ENCODE results near the gene CDCA3. TPM values are rescaled to one million over a fixed set of nuclear protein-coding genes. Genes with fewer than 3 reads are reported as not detected.
"Not testable (repeated sequence)": the region's sequence is repeated elsewhere in the genome, so short reads cannot be mapped to it uniquely, and the experiment has no call there.

Gene CDCA3
- total RNA-seq, 4 donors from 2014 or later, result 0.73 to 1.3 (median 0.90) TPM

- H3K9me3 ChIP-seq, result no peaks in the 10 kb centered on the region
- TF ChIP-seq CTCF (IDR thresholded peaks at IDR 0.05) (no peak), POLR2A (IDR thresholded peaks at IDR 0.05) (no peak)
- DNase-seq, result no peak
- 95 to 98% methylated on average over 5 of the region's 5 CpGs for WGBS, 2 donors
- H3K36me3 ChIP-seq, result peaks cover 0 to 10% of the 10 kb centered on the region in 2 donors
- no peak overlapping the region for H3K4me3 ChIP-seq (replicated peaks in 1 of 3)
- intact Hi-C loops (cut with DNase I), result no loop called here
- H3K27ac ChIP-seq, result no peak overlapping the region
- H3K27me3 ChIP-seq, result no peaks in the 10 kb centered on the region
- H3K4me1 ChIP-seq, result peaks cover 0 to 7% of the 10 kb centered on the region in 2 donors
Observed at GRCh38 chr12:6883252-6883651, 32.2 kb upstream of the CDCA3 start.

GRCh38 chr12:6879824-6880223, 28.7 kb upstream of the CDCA3 start:
- H3K4me3 ChIP-seq (replicated peaks in 1 of 3); intact Hi-C loops (cut with DNase I); H3K9me3 ChIP-seq; H3K36me3 ChIP-seq; H3K4me1 ChIP-seq; H3K27me3 ChIP-seq; H3K27ac ChIP-seq: not testable (repeated sequence)
- WGBS, 2 donors, result 73 to 76% methylated on average over 11 of the region's 11 CpGs
- DNase-seq, result peak in 1 of 2 donors; percentile 32

GRCh38 chr12:6874015-6874368, 22.9 kb upstream of the CDCA3 start:
- Histone ChIP-seq H3K4me1 (peaks cover 13 to 30% of the 10 kb centered on the region in 2 donors), H3K27ac (peak overlapping the region; percentile 31 to 87 (median 41)), H3K4me3 (replicated peaks in 1 of 3) (peak overlapping the region; percentile 55 to 81 (median 66)), H3K36me3 (peaks cover 10 to 12% of the 10 kb centered on the region in 2 donors)
- not testable (repeated sequence) for H3K9me3 ChIP-seq, DNase-seq, H3K27me3 ChIP-seq
- intact Hi-C loops (cut with DNase I), result loop anchor here (5.0 kb wide), 2 partner anchors 38 to 93 kb away; partner anchors contain the start of gene ENO2
- WGBS, 2 donors, result 49 to 60% methylated on average over 9 of the region's 9 CpGs

- peak; percentile 99 for DNase-seq
- 1 to 4% methylated on average over 7 to 19 of the region's 66 CpGs for WGBS, 2 donors
- peaks cover 10 to 12% of the 10 kb centered on the region in 2 donors for H3K36me3 ChIP-seq
- H3K4me3 ChIP-seq (replicated peaks in 1 of 3), result peak within 1 kb of the TSS; percentile 55 to 81 (median 66)
- peaks cover 19 to 36% of the 10 kb centered on the region in 2 donors for H3K4me1 ChIP-seq
- no peaks in the 10 kb centered on the region for H3K9me3 ChIP-seq
- H3K27ac ChIP-seq, result peak within 1 kb of the TSS; percentile 31 to 87 (median 53)
- no peaks in the 10 kb centered on the region for H3K27me3 ChIP-seq
- intact Hi-C loops (cut with DNase I), result loop anchor here (5.0 kb wide), 2 partner anchors 39 to 94 kb away; partner anchors contain the start of gene ENO2
- no peak for TF ChIP-seq CTCF (IDR thresholded peaks at IDR 0.05)
- peak; percentile 22 to 86 for TF ChIP-seq POLR2A (IDR thresholded peaks at IDR 0.05)
Observed at GRCh38 chr12:6873094-6874014, 22.3 kb upstream of the CDCA3 start, which contains the start of gene SPSB2. Gene SPSB2, minus strand, starts transcription at chr12:6873303. Its CDS starts 402 bp downstream, at chr12:6872901.

- peaks cover 12 to 14% of the 10 kb centered on the region in 2 donors for H3K36me3 ChIP-seq
- peaks cover 22 to 38% of the 10 kb centered on the region in 2 donors for H3K4me1 ChIP-seq
- TF ChIP-seq POLR2A (IDR thresholded peaks at IDR 0.05), result no peak
- peak; percentile 67 to 99 (median 88) for TF ChIP-seq CTCF (IDR thresholded peaks at IDR 0.05)
- intact Hi-C loops (cut with DNase I), result loop anchor here (5.0 kb wide), 2 partner anchors 40 to 95 kb away; partner anchors contain the start of gene ENO2
- peak; percentile 84 to 89 for DNase-seq
- peak overlapping the region; percentile 45 to 81 (median 66) for H3K4me3 ChIP-seq (replicated peaks in 1 of 3)
- no peaks in the 10 kb centered on the region for H3K9me3 ChIP-seq
- peak overlapping the region; percentile 31 to 87 (median 53) for H3K27ac ChIP-seq
- H3K27me3 ChIP-seq, result no peaks in the 10 kb centered on the region
- WGBS, 2 donors, result 0 to 2% methylated on average over 16 to 17 of the region's 40 CpGs
Observed at GRCh38 chr12:6872073-6873048, 21.3 kb upstream of the CDCA3 start.

Data from thyroid gland (tissue), 4 donors.